HepG2 (cell line): Measurements from ENCODE around the gene ZNF90. TPM values are rescaled to one million over a fixed set of nuclear protein-coding genes. Genes with fewer than 3 reads are reported as not detected.

ENCODE experiments used
- CENPX ChIP-seq: sonication (generic); formaldehyde crosslinking; IDR thresholded peaks from 2 replicates; pipeline ENCODE4 v1.9.0; 2021; ENCODE audit warnings: mild to moderate bottlenecking, missing genetic modification reagents, moderate library complexity
- ETV5 ChIP-seq: IDR thresholded peaks from 2 replicates; pipeline ENCODE4 v1.6.1; 2018; ENCODE audit warnings: missing biosample characterization, missing genetic modification reagents, inconsistent platforms, borderline replicate concordance
- GABPA ChIP-seq, 2 experiments: IDR thresholded peaks; 2 replicates each; pipeline ENCODE4 v1.6.1; 2011 to 2016; ENCODE audit warnings: low read depth in 2 of 2, low read length in 1 of 2, missing biosample characterization in 1 of 2, missing genetic modification characterization in 1 of 2
- HHEX ChIP-seq: IDR thresholded peaks from 2 replicates; pipeline ENCODE4 v1.6.1; 2016; ENCODE audit warnings: control low read depth
- HNF4G ChIP-seq, 2 experiments: sonication (generic) in 1 of 2; formaldehyde crosslinking in 1 of 2; IDR thresholded peaks; 2 replicates each; pipeline versions ENCODE4 v1.4.0 to v1.6.1; 2011 to 2020; ENCODE audit warnings: borderline replicate concordance in 2 of 2, low read depth in 2 of 2, mild to moderate bottlenecking in 2 of 2, low read length in 1 of 2, missing genetic modification reagents in 1 of 2, moderate library complexity in 1 of 2
- HNRNPLL ChIP-seq: fragments of 200-400 bp; formaldehyde crosslinking; IDR thresholded peaks from 2 replicates; pipeline ENCODE4 v1.6.1; 2017; ENCODE audit warnings: mild to moderate bottlenecking, low read depth, low read length; ENCODE audit not compliant: poor library complexity, severe bottlenecking
- HOXA7 ChIP-seq: sonication (generic); formaldehyde crosslinking; IDR thresholded peaks from 2 replicates; pipeline ENCODE4 v1.8.1; 2022; ENCODE audit warnings: mild to moderate bottlenecking, missing genetic modification reagents, moderate library complexity
- ISL2 ChIP-seq: sonication (generic); formaldehyde crosslinking; IDR thresholded peaks from 2 replicates; pipeline ENCODE4 v1.5.0; 2020; ENCODE audit warnings: missing genetic modification reagents
- KDM5A ChIP-seq: fragments of 200-600 bp; sonication (generic); IDR thresholded peaks from 2 replicates; pipeline ENCODE4 v1.7.0; 2018; ENCODE audit warnings: antibody characterized with exemption, mild to moderate bottlenecking, low read length, borderline replicate concordance
- KDM5B ChIP-seq: sonication (generic); formaldehyde crosslinking; IDR thresholded peaks from 2 replicates; pipeline ENCODE4 v1.4.0; 2020; ENCODE audit warnings: missing genetic modification reagents, mild to moderate bottlenecking, borderline replicate concordance
- MYC ChIP-seq: sonication (generic); formaldehyde crosslinking; IDR thresholded peaks from 2 replicates; pipeline ENCODE4 v1.9.0; 2021; ENCODE audit warnings: missing genetic modification reagents, borderline replicate concordance
- NFYC ChIP-seq: IDR thresholded peaks from 2 replicates; pipeline ENCODE4 v1.6.1; 2016; ENCODE audit warnings: missing genetic modification reagents, missing compliant biosample characterization
- POLR2A ChIP-seq, 2 experiments: IDR thresholded peaks; 2 replicates each; pipeline ENCODE4 v1.6.1; 2011; ENCODE audit warnings: low read depth in 2 of 2, low read length in 2 of 2, mild to moderate bottlenecking in 1 of 2, moderate library complexity in 1 of 2; ENCODE audit not compliant: insufficient read depth in 1 of 2
- SIN3A ChIP-seq: IDR thresholded peaks from 2 replicates; pipeline ENCODE4 v1.6.1; 2011; ENCODE audit warnings: low read depth, mild to moderate bottlenecking, control low read depth, low read length, borderline replicate concordance
- SIN3B ChIP-seq: fragments of 150-350 bp; IDR thresholded peaks from 2 replicates; pipeline ENCODE4 v1.6.1; 2014; ENCODE audit warnings: low read length
- SP1 ChIP-seq, 2 experiments: fragments of 450-650 bp in 1 of 2; sonication (generic) in 1 of 2; formaldehyde crosslinking in 1 of 2; IDR thresholded peaks; 2 replicates each; pipeline versions ENCODE4 v1.4.0 to v1.6.1; 2016 to 2020; ENCODE audit warnings: missing genetic modification reagents in 1 of 2
- SP4 ChIP-seq: sonication (generic); formaldehyde crosslinking; IDR thresholded peaks from 2 replicates; pipeline ENCODE4 v1.8.1; 2023; ENCODE audit warnings: mild to moderate bottlenecking, missing genetic modification reagents
- ZBTB3 ChIP-seq: sonication (generic); formaldehyde crosslinking; IDR thresholded peaks from 2 replicates; pipeline ENCODE4 v1.4.0; 2020; ENCODE audit warnings: low read depth, mild to moderate bottlenecking, moderate library complexity, missing genetic modification reagents, borderline replicate concordance
- ZFX ChIP-seq: sonication (generic); formaldehyde crosslinking; IDR thresholded peaks from 2 replicates; pipeline ENCODE4 v1.4.0; 2020; ENCODE audit warnings: mild to moderate bottlenecking, low read depth, missing genetic modification reagents, moderate library complexity
- ZFY ChIP-seq: sonication (generic); formaldehyde crosslinking; IDR thresholded peaks from 2 replicates; pipeline ENCODE4 v1.4.0; 2020; ENCODE audit warnings: missing genetic modification reagents
- ZMYM2 ChIP-seq: sonication (generic); formaldehyde crosslinking; IDR thresholded peaks from 2 replicates; pipeline ENCODE4 v1.8.0; 2022; ENCODE audit warnings: mild to moderate bottlenecking, missing genetic modification reagents
- ZNF160 ChIP-seq: sonication (generic); formaldehyde crosslinking; IDR thresholded peaks from 2 replicates; pipeline ENCODE4 v1.8.0; 2022; ENCODE audit warnings: mild to moderate bottlenecking, inconsistent platforms, missing genetic modification reagents
- ZNF234 ChIP-seq: sonication (generic); formaldehyde crosslinking; conservative IDR thresholded peaks from 2 replicates; pipeline ENCODE4 v1.5.1; 2020; ENCODE audit warnings: mild to moderate bottlenecking, missing genetic modification reagents
- ZNF274 ChIP-seq: sonication (generic); formaldehyde crosslinking; IDR thresholded peaks from 2 replicates; pipeline ENCODE4 v1.5.1; 2020; ENCODE audit warnings: mild to moderate bottlenecking, missing genetic modification reagents
- ZNF335 ChIP-seq: sonication (generic); formaldehyde crosslinking; IDR thresholded peaks from 2 replicates; pipeline ENCODE4 v1.4.0; 2020; ENCODE audit warnings: missing genetic modification reagents
- ZNF572 ChIP-seq: sonication (generic); formaldehyde crosslinking; IDR thresholded peaks from 2 replicates; pipeline ENCODE4 v1.5.1; 2020; ENCODE audit warnings: mild to moderate bottlenecking, missing genetic modification reagents
- ZNF672 ChIP-seq: sonication (generic); formaldehyde crosslinking; IDR thresholded peaks from 2 replicates; pipeline ENCODE4 v1.8.1; 2022; ENCODE audit warnings: missing genetic modification reagents
- ZNF75D ChIP-seq: sonication (generic); formaldehyde crosslinking; IDR thresholded peaks from 2 replicates; pipeline ENCODE4 v1.8.1; 2023; ENCODE audit warnings: missing genetic modification reagents, mild to moderate bottlenecking, borderline replicate concordance
- ZNF773 ChIP-seq: sonication (generic); formaldehyde crosslinking; IDR thresholded peaks from 2 replicates; pipeline ENCODE4 v1.4.0; 2020; ENCODE audit warnings: missing genetic modification reagents, borderline replicate concordance
- ZSCAN9 ChIP-seq: IDR thresholded peaks from 2 replicates; pipeline ENCODE4 v1.6.1; 2016; ENCODE audit warnings: borderline replicate concordance
- polyA plus RNA-seq, 8 experiments: library from polyadenylated mRNA; depleted of rRNA in 3 of 8; stranded (reverse) in 7 of 8; unstranded in 1 of 8; fragments of >200 nt; fragmentation: Illumina TruSeq in 4 of 8; extraction: Trizol in 4 of 8; gene quantifications; 2 replicates each; pipeline versions ENCODE4 v1.2.1 to v1.2.3, GENCODE V29; 2011 to 2016; ENCODE audit warnings: low read depth in 4 of 8, missing spikeins in 1 of 8, mixed read lengths in 1 of 8; ENCODE audit not compliant: insufficient read depth in 1 of 8
- total RNA-seq, 5 experiments: library from RNA; depleted of rRNA; stranded (reverse); fragments of >200 nt; fragmentation: Illumina TruSeq; extraction: Trizol; gene quantifications; 2 replicates each; pipeline ENCODE4 v1.2.3, GENCODE V29; 2016; ENCODE audit warnings: low read depth in 1 of 5
- TF ChIP-seq, protein P1 (sequence below): sonication (generic); formaldehyde crosslinking; IDR thresholded peaks from 2 replicates; pipeline ENCODE4 v1.4.0; 2020; ENCODE audit warnings: mild to moderate bottlenecking, low read depth, missing genetic modification reagents

Gene ZNF90
- total and polyA plus RNA-seq, 2 of the 13 experiments (the other 11 are each of a cell fraction or from before 2014, with no cell fraction given) = 2.1 to 3.8 TPM

DNA sequence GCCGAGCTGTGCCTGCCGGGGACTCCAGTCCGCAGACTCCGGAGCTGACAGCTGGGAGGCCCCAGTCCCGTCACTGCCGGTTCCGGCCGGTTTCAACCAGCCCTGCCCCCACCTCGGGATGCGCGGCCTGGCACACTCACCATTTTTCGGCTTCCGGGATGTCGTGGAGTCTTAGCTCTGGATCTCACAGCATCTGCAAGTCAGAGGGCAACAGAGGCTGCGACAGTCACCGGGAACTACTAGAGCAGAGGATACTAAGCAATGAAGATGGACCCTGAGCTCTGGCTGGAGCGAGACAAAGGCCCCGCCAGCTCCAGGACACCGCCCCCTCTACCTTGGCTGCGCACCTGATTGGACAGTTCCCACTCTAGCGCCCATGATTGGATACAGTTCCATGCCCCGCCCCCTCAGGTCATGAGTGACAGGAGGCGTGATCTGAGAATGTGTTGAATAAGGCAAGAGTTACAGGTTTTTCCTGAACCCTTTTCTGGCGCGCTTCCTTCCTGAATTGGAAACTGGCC, 38.5 kb upstream of the ZNF90 start, which contains the start of gene ZNF682 (continued):
- TF ChIP-seq HNF4G (IDR thresholded peaks at IDR 0.05; ENCODE audit: borderline replicate concordance, low read depth, low read length) = 0 out of 2 replicates have a peak, but pooled peaks have one; percentile 20
- peak; percentile 28; the same call in 1 of the 2 replicates for TF ChIP-seq HNF4G (CRISPR knock-in tag; IDR thresholded peaks at IDR 0.05; ENCODE audit: borderline replicate concordance, low read depth)
- peak; percentile 69; the same call in 1 of the 2 replicates for TF ChIP-seq ZNF274 (CRISPR knock-in tag)
- peak; percentile 50 for TF ChIP-seq ETV5 (CRISPR knock-in tag)
- TF ChIP-seq HNRNPLL = peak; percentile 72
- no peak for TF ChIP-seq HOXA7 (CRISPR knock-in tag)
- TF ChIP-seq ISL2 (CRISPR knock-in tag) = no peak
- 0 out of 2 replicates have a peak, but pooled peaks have one; percentile 51 for TF ChIP-seq KDM5B (CRISPR knock-in tag)
- no peak for TF ChIP-seq ZNF773 (CRISPR knock-in tag)
- TF ChIP-seq NFYC (CRISPR knock-in tag) = peak; percentile 90
- TF ChIP-seq ZSCAN9 (CRISPR knock-in tag) = no peak
- TF ChIP-seq ZNF75D (CRISPR knock-in tag) = no peak
- no peak for TF ChIP-seq ZNF572
- no peak for TF ChIP-seq HHEX (CRISPR knock-in tag)
- peak; percentile 33; the same call in 1 of the 2 replicates for TF ChIP-seq KDM5A
- peak; percentile 79; the same call in 1 of the 2 replicates for TF ChIP-seq ZFY (CRISPR knock-in tag)
- TF ChIP-seq SP1 (IDR thresholded peaks at IDR 0.05) = no peak
- TF ChIP-seq SP1 (CRISPR knock-in tag; IDR thresholded peaks at IDR 0.05) = peak; percentile 77
- no peak for TF ChIP-seq ZNF335
- peak; percentile 72 for TF ChIP-seq GABPA (IDR thresholded peaks at IDR 0.05; ENCODE audit: low read depth, low read length)
- peak; percentile 81 for TF ChIP-seq GABPA (CRISPR knock-in tag; IDR thresholded peaks at IDR 0.05; ENCODE audit: low read depth)
- no peak for TF ChIP-seq ZNF672 (CRISPR knock-in tag)
- peak; percentile 51; the same call in 1 of the 2 replicates for TF ChIP-seq SIN3A
- no peak for TF ChIP-seq ZMYM2
- peak; percentile 61; the same call in 1 of the 2 replicates for TF ChIP-seq SIN3B
- TF ChIP-seq MYC (CRISPR knock-in tag) = 0 out of 2 replicates have a peak, but pooled peaks have one; percentile 33
- no peak for TF ChIP-seq CENPX (CRISPR knock-in tag)
- no peak for TF ChIP-seq ZNF160 (CRISPR knock-in tag)
- TF ChIP-seq POLR2A (IDR thresholded peaks at IDR 0.05; ENCODE audit: insufficient read depth in 1 of 2, low read depth in 2 of 2, low read length in 2 of 2) = peak; percentile 62 to 73; a peak in 3 of 4 replicates
- TF ChIP-seq SP4 (CRISPR knock-in tag) = peak; percentile 70; the same call in 1 of the 2 replicates
- no peak for TF ChIP-seq ZBTB3 (CRISPR knock-in tag)
- TF ChIP-seq ZNF234 (CRISPR knock-in tag) = no peak
- TF ChIP-seq ZFX (CRISPR knock-in tag) = peak; percentile 80
- TF ChIP-seq, protein P1, sequence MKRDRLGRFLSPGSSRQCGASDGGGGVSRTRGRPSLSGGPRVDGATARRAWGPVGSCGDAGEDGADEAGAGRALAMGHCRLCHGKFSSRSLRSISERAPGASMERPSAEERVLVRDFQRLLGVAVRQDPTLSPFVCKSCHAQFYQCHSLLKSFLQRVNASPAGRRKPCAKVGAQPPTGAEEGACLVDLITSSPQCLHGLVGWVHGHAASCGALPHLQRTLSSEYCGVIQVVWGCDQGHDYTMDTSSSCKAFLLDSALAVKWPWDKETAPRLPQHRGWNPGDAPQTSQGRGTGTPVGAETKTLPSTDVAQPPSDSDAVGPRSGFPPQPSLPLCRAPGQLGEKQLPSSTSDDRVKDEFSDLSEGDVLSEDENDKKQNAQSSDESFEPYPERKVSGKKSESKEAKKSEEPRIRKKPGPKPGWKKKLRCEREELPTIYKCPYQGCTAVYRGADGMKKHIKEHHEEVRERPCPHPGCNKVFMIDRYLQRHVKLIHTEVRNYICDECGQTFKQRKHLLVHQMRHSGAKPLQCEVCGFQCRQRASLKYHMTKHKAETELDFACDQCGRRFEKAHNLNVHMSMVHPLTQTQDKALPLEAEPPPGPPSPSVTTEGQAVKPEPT (CRISPR knock-in tag) = no peak
